PFSK-1 (cell line): ENCODE measurements around the gene CMTM2.

Source experiments
- POLR2AphosphoS5 ChIP-seq: IDR thresholded peaks from 2 replicates; pipeline ENCODE4 v1.6.1; 2012; ENCODE audit warnings: low read depth, mild to moderate bottlenecking, control low read depth, low read length, moderate library complexity
- TAF1 ChIP-seq: IDR thresholded peaks from 2 replicates; pipeline ENCODE4 v1.6.1; 2012; ENCODE audit warnings: low read length, control low read depth, borderline replicate concordance; ENCODE audit not compliant: insufficient read depth

GRCh38 chr16:66587881-66588600 is 8.8 kb downstream of the CMTM2 start:
- TF ChIP-seq TAF1: no peak
- no peak for TF ChIP-seq POLR2AphosphoS5
